Skeletal muscle tissue (tissue), 4 donors: ENCODE data around the gene TRAPPC11. TPM values are rescaled to one million over a fixed set of nuclear protein-coding genes. Genes with fewer than 3 reads are reported as not detected.

Source experiments
- H3K27ac ChIP-seq: one replicate; pipeline ENCODE4 v1.7.0; 2013; ENCODE audit warnings: mild to moderate bottlenecking, low read depth, low read length, inconsistent platforms
- H3K27me3 ChIP-seq, 3 donors: one replicate each; pipeline ENCODE4 v1.7.0; 2013; ENCODE audit warnings: low read length in 3 of 3; ENCODE audit not compliant: control insufficient read depth in 3 of 3, insufficient read depth in 3 of 3
- H3K36me3 ChIP-seq, 3 donors: one replicate each; pipeline ENCODE4 v1.7.0; 2013; ENCODE audit warnings: low read length in 3 of 3; ENCODE audit not compliant: control insufficient read depth in 3 of 3, insufficient read depth in 3 of 3
- H3K4me1 ChIP-seq, 3 donors: one replicate each; pipeline ENCODE4 v1.7.0; 2013; ENCODE audit warnings: low read length in 3 of 3, mild to moderate bottlenecking in 3 of 3; ENCODE audit not compliant: control insufficient read depth in 3 of 3, insufficient read depth in 3 of 3
- H3K4me3 ChIP-seq, 3 donors: one replicate each; pipeline ENCODE4 v1.7.0; 2013; ENCODE audit warnings: low read length in 3 of 3
- H3K9ac ChIP-seq, 3 donors: one replicate each; pipeline ENCODE4 v1.7.0; 2013; ENCODE audit warnings: low read length in 3 of 3, mild to moderate bottlenecking in 3 of 3, moderate library complexity in 2 of 3, low read depth in 1 of 3
- H3K9me3 ChIP-seq, 3 donors: one replicate each; pipeline ENCODE4 v1.7.0; 2013; ENCODE audit warnings: low read length in 3 of 3; ENCODE audit not compliant: control insufficient read depth in 3 of 3
- total RNA-seq: library from RNA; depleted of rRNA; stranded (reverse); fragments of >200 nt; gene quantifications from one replicate; pipeline ENCODE4 v1.2.3, GENCODE V29; 2014
- donor health status: Osteomylitis.

Gene TRAPPC11
- total RNA-seq, 1 donor from 2014 or later: 41.8 TPM

GRCh38 chr4:183670960-183671555, 12.0 kb downstream of the TRAPPC11 start:
- Histone ChIP-seq H3K36me3 (peaks cover 16 to 51% (median 47%) of the 10 kb centered on the region in 3 donors), H3K4me1 (no peaks in the 10 kb centered on the region), H3K27me3 (no peaks in the 10 kb centered on the region), H3K9me3 (no peaks in the 10 kb centered on the region), H3K27ac (no peak overlapping the region), H3K9ac (no peak overlapping the region), H3K4me3 (no peak overlapping the region)

- Histone ChIP-seq H3K4me3 (no peak overlapping the region), H3K9ac (no peak overlapping the region), H3K36me3 (peaks cover 7 to 43% (median 30%) of the 10 kb centered on the region in 3 donors), H3K27me3 (no peaks in the 10 kb centered on the region), H3K4me1 (no peaks in the 10 kb centered on the region), H3K9me3 (no peaks in the 10 kb centered on the region), H3K27ac (no peak overlapping the region)
Observed at GRCh38 chr4:183674153-183674552, 15.1 kb downstream of the TRAPPC11 start.

DNA sequence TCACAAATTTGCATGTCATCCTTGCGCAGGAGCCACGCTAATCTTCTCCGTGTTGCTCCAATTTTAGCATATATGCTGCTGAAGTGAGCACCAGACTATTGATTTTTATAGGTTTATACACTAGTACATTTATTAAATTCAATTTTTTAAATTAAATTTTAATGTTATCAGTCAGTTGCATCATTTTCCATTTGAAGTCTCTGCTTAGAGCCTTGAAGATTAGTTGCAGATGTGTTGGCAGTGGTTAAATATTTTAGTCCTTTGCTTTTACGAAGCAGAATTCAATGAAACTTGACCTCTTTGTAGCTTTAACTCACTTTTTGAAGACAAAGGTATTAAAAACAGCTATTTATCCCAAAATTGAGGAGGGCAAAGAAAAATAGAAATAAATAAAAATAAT, 16.5 kb downstream of the TRAPPC11 start:
- Histone ChIP-seq H3K9ac (no peak overlapping the region), H3K27ac (no peak overlapping the region), H3K9me3 (no peaks in the 10 kb centered on the region), H3K36me3 (peaks cover 6 to 29% (median 28%) of the 10 kb centered on the region in 3 donors), H3K4me3 (no peak overlapping the region), H3K4me1 (no peaks in the 10 kb centered on the region), H3K27me3 (no peaks in the 10 kb centered on the region)

DNA sequence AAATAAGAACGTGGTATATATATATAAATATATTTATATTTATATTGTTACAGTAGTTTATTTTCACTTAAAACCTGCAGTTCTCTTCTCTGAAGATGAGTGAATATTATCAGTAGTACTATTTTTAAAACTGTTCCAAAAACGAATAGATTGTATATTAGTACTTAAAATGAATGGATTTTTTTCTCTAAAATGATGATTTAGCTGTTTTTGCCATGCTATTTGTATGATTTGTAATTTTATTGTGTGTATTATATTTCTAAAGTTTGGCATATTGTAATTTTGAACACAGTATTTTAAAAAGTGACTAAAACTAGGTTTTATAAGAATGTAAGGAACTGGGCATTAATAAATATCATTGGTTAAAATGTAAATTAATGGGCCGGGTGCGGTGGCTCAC, 22.0 kb downstream of the TRAPPC11 start:
- Histone ChIP-seq H3K4me3 (no peak overlapping the region), H3K9ac (no peak overlapping the region), H3K36me3 (peaks cover 18 to 39% (median 39%) of the 10 kb centered on the region in 3 donors), H3K27ac (no peak overlapping the region), H3K4me1 (no peaks in the 10 kb centered on the region), H3K27me3 (no peaks in the 10 kb centered on the region), H3K9me3 (no peaks in the 10 kb centered on the region)

DNA sequence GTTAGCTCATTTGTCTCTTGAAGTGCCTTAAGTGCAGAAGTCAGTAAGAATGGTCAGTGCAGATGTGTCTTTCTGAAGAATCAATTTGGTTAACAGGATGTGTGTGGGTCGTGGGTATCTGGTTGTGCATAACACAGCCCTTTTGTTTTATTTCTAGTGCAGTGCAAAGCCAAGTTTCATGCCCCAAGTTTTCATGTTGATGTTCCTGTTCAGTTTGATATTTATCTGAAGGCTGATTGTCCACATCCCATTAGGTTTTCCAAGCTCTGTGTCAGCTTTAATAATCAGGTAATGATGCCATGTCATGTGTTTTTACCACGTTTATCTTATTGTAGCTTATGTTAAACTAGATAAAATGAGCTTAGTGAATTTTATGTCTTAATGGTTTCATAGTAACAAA, 27.4 kb downstream of the TRAPPC11 start:
- no peak overlapping the region for H3K4me3 ChIP-seq
- H3K9ac ChIP-seq: no peak overlapping the region
- H3K36me3 ChIP-seq: peaks cover 15 to 49% (median 49%) of the 10 kb centered on the region in 3 donors
- no peaks in the 10 kb centered on the region for H3K4me1 ChIP-seq
- H3K27me3 ChIP-seq: no peaks in the 10 kb centered on the region
- no peaks in the 10 kb centered on the region for H3K9me3 ChIP-seq
- no peak overlapping the region for H3K27ac ChIP-seq

DNA sequence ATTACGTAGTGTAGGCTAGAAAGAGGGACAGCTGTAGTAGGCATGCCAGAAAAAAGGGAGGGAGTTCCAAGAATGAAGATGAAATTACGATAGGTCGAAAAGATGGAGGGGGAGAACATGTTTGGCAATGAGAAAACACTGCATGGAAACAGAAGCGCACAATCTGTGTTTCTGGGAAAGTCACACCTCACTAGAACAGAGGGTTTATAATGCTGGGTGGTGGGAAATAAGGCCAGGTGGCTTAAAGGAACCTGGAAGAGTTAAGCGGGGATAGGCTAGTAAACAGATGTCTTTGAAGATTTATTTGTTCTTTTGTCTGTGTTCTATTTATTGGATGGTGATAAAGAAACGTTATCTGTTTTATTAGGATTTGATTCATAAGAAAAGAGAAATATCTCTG, 29.1 kb downstream of the TRAPPC11 start:
- Histone ChIP-seq H3K27me3 (no peaks in the 10 kb centered on the region), H3K36me3 (peaks cover 22 to 59% (median 57%) of the 10 kb centered on the region in 3 donors), H3K4me1 (no peaks in the 10 kb centered on the region), H3K9ac (no peak overlapping the region), H3K9me3 (no peaks in the 10 kb centered on the region), H3K27ac (no peak overlapping the region), H3K4me3 (no peak overlapping the region)

- peaks cover 18 to 66% (median 57%) of the 10 kb centered on the region in 3 donors for H3K36me3 ChIP-seq
- H3K4me3 ChIP-seq: no peak overlapping the region
- no peaks in the 10 kb centered on the region for H3K9me3 ChIP-seq
- H3K27ac ChIP-seq: no peak overlapping the region
- H3K4me1 ChIP-seq: no peaks in the 10 kb centered on the region
- no peak overlapping the region for H3K9ac ChIP-seq
- no peaks in the 10 kb centered on the region for H3K27me3 ChIP-seq
Observed at GRCh38 chr4:183691006-183691405, 31.9 kb downstream of the TRAPPC11 start.

- no peaks in the 10 kb centered on the region for H3K9me3 ChIP-seq
- H3K4me1 ChIP-seq: no peaks in the 10 kb centered on the region
- no peaks in the 10 kb centered on the region for H3K27me3 ChIP-seq
- no peak overlapping the region for H3K27ac ChIP-seq
- no peak overlapping the region for H3K9ac ChIP-seq
- peaks cover 20 to 61% (median 56%) of the 10 kb centered on the region in 3 donors for H3K36me3 ChIP-seq
- no peak overlapping the region for H3K4me3 ChIP-seq
Observed at GRCh38 chr4:183691897-183692296, 32.8 kb downstream of the TRAPPC11 start.

- Histone ChIP-seq H3K9ac (no peak overlapping the region), H3K27me3 (no peaks in the 10 kb centered on the region), H3K36me3 (peaks cover 44 to 78% (median 69%) of the 10 kb centered on the region in 3 donors), H3K4me3 (no peak overlapping the region), H3K9me3 (no peaks in the 10 kb centered on the region), H3K27ac (no peak overlapping the region), H3K4me1 (no peaks in the 10 kb centered on the region)
Observed at GRCh38 chr4:183698909-183699308, 39.8 kb downstream of the TRAPPC11 start.

DNA sequence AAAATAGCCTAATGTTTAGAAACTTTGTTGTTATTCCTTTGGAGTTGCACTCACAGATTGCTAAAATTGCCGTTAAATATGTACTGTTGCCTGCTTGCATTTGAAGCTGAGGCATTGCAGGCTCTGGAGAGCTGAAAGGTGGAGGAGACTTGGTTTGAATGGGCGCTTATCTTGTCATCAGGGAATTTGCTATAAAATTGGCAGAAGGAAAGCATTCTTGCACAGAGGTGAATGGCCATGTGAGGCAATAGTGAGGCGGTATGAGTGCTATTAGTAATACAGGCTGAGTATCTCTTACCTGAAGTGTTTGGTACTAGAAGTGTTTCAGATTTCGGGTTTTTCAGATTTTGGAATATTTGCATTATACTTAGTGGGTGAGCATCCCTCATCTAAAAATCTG, 41.3 kb downstream of the TRAPPC11 start:
- Histone ChIP-seq H3K27ac (no peak overlapping the region), H3K4me3 (no peak overlapping the region), H3K9ac (no peak overlapping the region), H3K9me3 (no peaks in the 10 kb centered on the region), H3K36me3 (peaks cover 44 to 71% (median 61%) of the 10 kb centered on the region in 3 donors), H3K27me3 (no peaks in the 10 kb centered on the region), H3K4me1 (no peaks in the 10 kb centered on the region)
